ENCODE measurements around the gene RBP3.
A peak's percentile ranks its signal among the peaks of the same experiment; 100 is the strongest.

Gene RBP3

GRCh38 chr10:47401874-47402640 is 53.9 kb downstream of the RBP3 start:
- DNase-seq (ENCODE audit: low read depth): no peak
- H3K4me3 ChIP-seq (ENCODE audit: low read depth, low read length): no peak overlapping the region
- TF ChIP-seq CTCF (IDR thresholded peaks at IDR 0.05; ENCODE audit: low read depth, low read length) (no peak), MAX (IDR thresholded peaks at IDR 0.05; ENCODE audit: low read depth, low read length) (no peak), MYC (IDR thresholded peaks at IDR 0.05; ENCODE audit: low read depth, low read length) (no peak), POLR2A (IDR thresholded peaks at IDR 0.05; ENCODE audit: extremely low read depth, insufficient read length) (no peak)

GRCh38 chr10:47402641-47403301 is 54.6 kb downstream of the RBP3 start:
- TF ChIP-seq CTCF (IDR thresholded peaks at IDR 0.05; ENCODE audit: low read depth, low read length) (no peak), POLR2A (IDR thresholded peaks at IDR 0.05; ENCODE audit: extremely low read depth, insufficient read length) (no peak), MAX (IDR thresholded peaks at IDR 0.05; ENCODE audit: low read depth, low read length) (no peak), MYC (IDR thresholded peaks at IDR 0.05; ENCODE audit: low read depth, low read length) (no peak)
- DNase-seq (ENCODE audit: low read depth): no peak
- H3K4me3 ChIP-seq (ENCODE audit: low read depth, low read length): no peak overlapping the region

GRCh38 chr10:47403446-47404318 is 55.5 kb downstream of the RBP3 start:
- TF ChIP-seq CTCF (IDR thresholded peaks at IDR 0.05; ENCODE audit: low read depth, low read length): no peak
- TF ChIP-seq MAX (IDR thresholded peaks at IDR 0.05; ENCODE audit: low read depth, low read length): peak; percentile 41; the same call in 1 of the 2 replicates
- no peak overlapping the region for H3K4me3 ChIP-seq (ENCODE audit: low read depth, low read length)
- DNase-seq (ENCODE audit: low read depth): peak; percentile 21

GRCh38 chr10:47404446-47404845 is 56.3 kb downstream of the RBP3 start:
- no peak for TF ChIP-seq MAX (IDR thresholded peaks at IDR 0.05; ENCODE audit: low read depth, low read length)
- no peak for TF ChIP-seq POLR2A (IDR thresholded peaks at IDR 0.05; ENCODE audit: extremely low read depth, insufficient read length)
- no peak for TF ChIP-seq CTCF (IDR thresholded peaks at IDR 0.05; ENCODE audit: low read depth, low read length)
- no peak for TF ChIP-seq MYC (IDR thresholded peaks at IDR 0.05; ENCODE audit: low read depth, low read length)
- DNase-seq (ENCODE audit: low read depth): no peak
- H3K4me3 ChIP-seq (ENCODE audit: low read depth, low read length): no peak overlapping the region

- no peak for DNase-seq (ENCODE audit: low read depth)
These were observed 56.8 kb downstream of the RBP3 start for GRCh38 chr10:47404937-47405336.

More at GRCh38 chr10:47404937-47405336, 56.8 kb downstream of the RBP3 start:
- no peak for TF ChIP-seq MYC (IDR thresholded peaks at IDR 0.05; ENCODE audit: low read depth, low read length)
- no peak for TF ChIP-seq POLR2A (IDR thresholded peaks at IDR 0.05; ENCODE audit: extremely low read depth, insufficient read length)
- no peak for TF ChIP-seq CTCF (IDR thresholded peaks at IDR 0.05; ENCODE audit: low read depth, low read length)
- TF ChIP-seq MAX (IDR thresholded peaks at IDR 0.05; ENCODE audit: low read depth, low read length): no peak
- H3K4me3 ChIP-seq (ENCODE audit: low read depth, low read length): no peak overlapping the region
